HEK293 (cell line): ENCODE data around the gene ARAP1.

ENCODE experiments used
- CTCF ChIA-PET: fragments of 350-600 bp; formaldehyde crosslinking; extraction: SDS; loops from one replicate; lab custom pipeline; 2021; ENCODE audit warnings: antibody characterized with exemption; lab: Yijun Ruan, JAX
- POLR2A ChIA-PET: fragments of 300-600 bp; formaldehyde crosslinking; extraction: SDS; loops from one replicate; lab custom pipeline; 2020; ENCODE audit warnings: antibody characterized with exemption, inconsistent platforms; lab: Yijun Ruan, JAX
- H3K27ac ChIP-seq: fragments of 200-500 bp; sonication (Bioruptor generic); 2 replicates; pipeline ENCODE4 v1.5.1; 2014; ENCODE audit warnings: low read depth, low read length, control low read depth, inconsistent platforms; ENCODE audit errors: extremely low read depth
- H3K36me3 ChIP-seq, 2 experiments: fragments of 200-500 bp in 1 of 2; sonication (Bioruptor generic) in 1 of 2; 1 replicate in 1 of 2; 2 replicates in 1 of 2; pipeline ENCODE4 v1.5.1; 2014 to 2017; ENCODE audit warnings: inconsistent platforms in 2 of 2, low read length in 2 of 2; ENCODE audit not compliant: control insufficient read depth in 2 of 2, insufficient read depth in 1 of 2
- H3K4me1 ChIP-seq: fragments of 200-500 bp; sonication (Bioruptor generic); 2 replicates; pipeline ENCODE4 v1.5.1; 2014; ENCODE audit warnings: mild to moderate bottlenecking, low read length, inconsistent platforms; ENCODE audit not compliant: control insufficient read depth, insufficient read depth
- H3K4me3 ChIP-seq: 2 replicates; pipeline ENCODE4 v1.5.1; 2011; ENCODE audit warnings: low read depth, mild to moderate bottlenecking, control low read depth, low read length, moderate library complexity
- H3K9me3 ChIP-seq: fragments of 200-500 bp; sonication (Bioruptor generic); 2 replicates; pipeline ENCODE4 v1.5.1; 2014; ENCODE audit warnings: low read depth, low read length, inconsistent platforms; ENCODE audit not compliant: control insufficient read depth, insufficient read depth
- EGR2 ChIP-seq: fragments of 450-650 bp; formaldehyde crosslinking; IDR thresholded peaks from 2 replicates; pipeline ENCODE4 v1.5.1; 2016; ENCODE audit warnings: low read depth, missing biosample characterization, missing genetic modification characterization
- KLF9 ChIP-seq: fragments of 450-650 bp; formaldehyde crosslinking; IDR thresholded peaks from 2 replicates; pipeline ENCODE4 v1.5.1; 2016; ENCODE audit warnings: missing biosample characterization, missing genetic modification characterization, low read depth
- SP2 ChIP-seq: fragments of 450-650 bp; formaldehyde crosslinking; IDR thresholded peaks from 2 replicates; pipeline ENCODE4 v1.5.1; 2016; ENCODE audit warnings: missing biosample characterization, missing genetic modification characterization
- TCF7L2 ChIP-seq: IDR thresholded peaks from 2 replicates; pipeline ENCODE4 v1.6.1; 2011; ENCODE audit warnings: low read depth, mild to moderate bottlenecking, inconsistent platforms, low read length, moderate library complexity, borderline replicate concordance
- ZFHX2 ChIP-seq: fragments of 450-650 bp; formaldehyde crosslinking; conservative IDR thresholded peaks from 2 replicates; pipeline ENCODE4 v1.5.1; 2016; ENCODE audit warnings: missing biosample characterization, missing genetic modification characterization
- ZNF24 ChIP-seq: fragments of 450-650 bp; formaldehyde crosslinking; IDR thresholded peaks from 2 replicates; pipeline ENCODE4 v1.5.1; 2016; ENCODE audit warnings: missing biosample characterization, missing genetic modification characterization
- ZNF311 ChIP-seq: fragments of 450-650 bp; formaldehyde crosslinking; IDR thresholded peaks from 2 replicates; pipeline ENCODE4 v1.5.1; 2017; ENCODE audit warnings: missing biosample characterization, missing genetic modification characterization, borderline replicate concordance
- ZNF341 ChIP-seq: fragments of 450-650 bp; formaldehyde crosslinking; IDR thresholded peaks from 2 replicates; pipeline ENCODE4; 2016; ENCODE audit warnings: low read depth, missing biosample characterization, missing genetic modification characterization
- ZNF514 ChIP-seq: fragments of 450-650 bp; formaldehyde crosslinking; IDR thresholded peaks from 2 replicates; pipeline ENCODE4 v1.5.1; 2016; ENCODE audit warnings: missing biosample characterization, missing genetic modification characterization
- ZNF544 ChIP-seq: fragments of 450-650 bp; formaldehyde crosslinking; IDR thresholded peaks from 2 replicates; pipeline ENCODE4 v1.5.0; 2017; ENCODE audit warnings: missing biosample characterization, missing genetic modification characterization
- ZNF548 ChIP-seq: fragments of 450-650 bp; formaldehyde crosslinking; IDR thresholded peaks from 2 replicates; pipeline ENCODE4 v1.5.1; 2016; ENCODE audit warnings: missing biosample characterization, missing genetic modification characterization
- ZNF561 ChIP-seq: fragments of 450-650 bp; IDR thresholded peaks from 2 replicates; pipeline ENCODE4 v1.5.1; 2018; ENCODE audit warnings: missing biosample characterization, missing genetic modification characterization, borderline replicate concordance
- ZNF664 ChIP-seq: fragments of 450-650 bp; formaldehyde crosslinking; IDR thresholded peaks from 2 replicates; pipeline ENCODE4 v1.5.1; 2016; ENCODE audit warnings: missing biosample characterization, missing genetic modification characterization
- ZNF677 ChIP-seq: fragments of 450-650 bp; IDR thresholded peaks from 2 replicates; pipeline ENCODE4 v1.5.0; 2018; ENCODE audit warnings: missing biosample characterization, mild to moderate bottlenecking, missing genetic modification characterization, moderate library complexity
- ZNF837 ChIP-seq: fragments of 450-650 bp; formaldehyde crosslinking; IDR thresholded peaks from 2 replicates; pipeline ENCODE4 v1.5.1; 2016; ENCODE audit warnings: missing biosample characterization, missing genetic modification characterization
- TF ChIP-seq, protein P1 (sequence below): fragments of 450-650 bp; formaldehyde crosslinking; IDR thresholded peaks from 2 replicates; pipeline ENCODE4 v1.5.1; 2016; ENCODE audit warnings: missing biosample characterization, missing genetic modification characterization, low read depth
- TF ChIP-seq, protein P2 (sequence below): fragments of 450-650 bp; formaldehyde crosslinking; IDR thresholded peaks from 2 replicates; pipeline ENCODE4 v1.5.1; 2016; ENCODE audit warnings: missing biosample characterization, missing genetic modification characterization
- TF ChIP-seq, protein P3 (sequence below): fragments of 450-650 bp; formaldehyde crosslinking; IDR thresholded peaks from 2 replicates; pipeline ENCODE4 v1.5.1; 2016; ENCODE audit warnings: missing biosample characterization, missing genetic modification characterization
- TF ChIP-seq, protein P4 (sequence below): fragments of 450-650 bp; formaldehyde crosslinking; IDR thresholded peaks from 2 replicates; pipeline ENCODE4 v1.5.1; 2016; ENCODE audit warnings: missing biosample characterization, missing genetic modification characterization
- TF ChIP-seq, protein P5 (sequence below): fragments of 450-650 bp; formaldehyde crosslinking; IDR thresholded peaks from 2 replicates; pipeline ENCODE4 v1.5.1; 2017; ENCODE audit warnings: missing biosample characterization, missing genetic modification characterization

Gene ARAP1

DNA sequence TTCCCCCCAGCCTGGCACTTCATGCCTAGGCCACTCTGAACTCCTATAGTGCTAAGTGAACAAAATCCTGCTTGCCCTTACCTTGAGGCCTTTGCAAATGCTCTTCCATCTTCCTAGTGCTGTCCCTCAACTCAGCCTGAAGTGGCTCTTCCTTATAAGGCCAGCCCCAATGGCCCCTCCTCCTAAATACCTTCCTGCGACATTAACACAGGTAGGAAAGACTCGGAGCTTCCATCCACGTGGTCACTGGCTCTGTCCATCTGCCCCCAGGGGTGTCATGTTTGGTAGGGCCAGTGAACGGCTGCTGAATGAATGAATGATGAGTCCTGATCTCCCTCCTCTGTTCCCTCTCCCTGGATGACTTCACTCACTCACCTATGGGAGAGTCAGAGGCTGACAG is 82.2 kb downstream of the ARAP1 start:
- TF ChIP-seq ZNF341 (peak; percentile 69), ZNF677 (no peak), ZNF837 (tag by site-specific recombination) (no peak)
- POLR2A ChIA-PET, result no interaction called here
- CTCF ChIA-PET, result interaction anchor here (2.6 kb wide), 1 partner anchor 199 kb away, joined by 8 read pairs; no protein-coding TSS in a partner anchor
- H3K9me3 ChIP-seq, result no peaks in the 10 kb centered on the region
- no peaks in the 10 kb centered on the region for H3K36me3 ChIP-seq
- H3K4me1 ChIP-seq, result no peaks in the 10 kb centered on the region
- H3K4me3 ChIP-seq, result no peak overlapping the region
- no peak overlapping the region for H3K27ac ChIP-seq

DNA sequence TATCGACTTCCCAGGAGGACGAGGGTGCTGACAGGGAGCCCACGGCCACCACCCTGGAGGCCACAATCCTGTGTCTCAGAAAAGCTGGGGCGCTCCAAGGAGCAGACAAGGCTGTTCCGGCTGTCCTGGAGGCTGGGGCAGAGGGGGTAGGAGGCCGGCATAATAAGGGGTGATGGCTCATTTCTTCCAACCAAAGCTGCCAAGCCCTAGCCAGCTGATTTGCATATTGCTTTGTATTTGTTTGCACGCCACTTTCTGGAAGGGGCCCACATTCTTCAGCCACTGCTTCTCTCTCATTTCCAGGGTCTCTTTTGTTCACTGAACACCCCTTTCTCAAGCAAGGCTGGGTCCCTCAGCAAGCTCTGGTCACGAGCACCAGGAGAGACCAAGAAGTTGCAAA is 82.7 kb downstream of the ARAP1 start:
- Histone ChIP-seq H3K9me3 (no peaks in the 10 kb centered on the region), H3K27ac (no peak overlapping the region), H3K36me3 (no peaks in the 10 kb centered on the region), H3K4me1 (no peaks in the 10 kb centered on the region)
- ChIA-PET POLR2A (no interaction called here), CTCF (interaction anchor here (0.7 to 2.8 kb wide), 4 partner anchors 14 to 198 kb away, joined by 4 to 18 read pairs (median 8); no protein-coding TSS in a partner anchor)
- TF ChIP-seq ZNF544 (tag by site-specific recombination) (no peak), ZNF561 (tag by site-specific recombination) (no peak), ZNF514 (no peak), TCF7L2 (no peak), ZNF311 (no peak), ZNF548 (tag by site-specific recombination) (no peak), ZNF664 (tag by site-specific recombination) (no peak), SP2 (tag by site-specific recombination) (no peak), ZNF24 (no peak)
- TF ChIP-seq, protein P1, sequence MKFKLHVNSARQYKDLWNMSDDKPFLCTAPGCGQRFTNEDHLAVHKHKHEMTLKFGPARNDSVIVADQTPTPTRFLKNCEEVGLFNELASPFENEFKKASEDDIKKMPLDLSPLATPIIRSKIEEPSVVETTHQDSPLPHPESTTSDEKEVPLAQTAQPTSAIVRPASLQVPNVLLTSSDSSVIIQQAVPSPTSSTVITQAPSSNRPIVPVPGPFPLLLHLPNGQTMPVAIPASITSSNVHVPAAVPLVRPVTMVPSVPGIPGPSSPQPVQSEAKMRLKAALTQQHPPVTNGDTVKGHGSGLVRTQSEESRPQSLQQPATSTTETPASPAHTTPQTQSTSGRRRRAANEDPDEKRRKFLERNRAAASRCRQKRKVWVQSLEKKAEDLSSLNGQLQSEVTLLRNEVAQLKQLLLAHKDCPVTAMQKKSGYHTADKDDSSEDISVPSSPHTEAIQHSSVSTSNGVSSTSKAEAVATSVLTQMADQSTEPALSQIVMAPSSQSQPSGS (tag by site-specific recombination), result no peak
- TF ChIP-seq, protein P2, sequence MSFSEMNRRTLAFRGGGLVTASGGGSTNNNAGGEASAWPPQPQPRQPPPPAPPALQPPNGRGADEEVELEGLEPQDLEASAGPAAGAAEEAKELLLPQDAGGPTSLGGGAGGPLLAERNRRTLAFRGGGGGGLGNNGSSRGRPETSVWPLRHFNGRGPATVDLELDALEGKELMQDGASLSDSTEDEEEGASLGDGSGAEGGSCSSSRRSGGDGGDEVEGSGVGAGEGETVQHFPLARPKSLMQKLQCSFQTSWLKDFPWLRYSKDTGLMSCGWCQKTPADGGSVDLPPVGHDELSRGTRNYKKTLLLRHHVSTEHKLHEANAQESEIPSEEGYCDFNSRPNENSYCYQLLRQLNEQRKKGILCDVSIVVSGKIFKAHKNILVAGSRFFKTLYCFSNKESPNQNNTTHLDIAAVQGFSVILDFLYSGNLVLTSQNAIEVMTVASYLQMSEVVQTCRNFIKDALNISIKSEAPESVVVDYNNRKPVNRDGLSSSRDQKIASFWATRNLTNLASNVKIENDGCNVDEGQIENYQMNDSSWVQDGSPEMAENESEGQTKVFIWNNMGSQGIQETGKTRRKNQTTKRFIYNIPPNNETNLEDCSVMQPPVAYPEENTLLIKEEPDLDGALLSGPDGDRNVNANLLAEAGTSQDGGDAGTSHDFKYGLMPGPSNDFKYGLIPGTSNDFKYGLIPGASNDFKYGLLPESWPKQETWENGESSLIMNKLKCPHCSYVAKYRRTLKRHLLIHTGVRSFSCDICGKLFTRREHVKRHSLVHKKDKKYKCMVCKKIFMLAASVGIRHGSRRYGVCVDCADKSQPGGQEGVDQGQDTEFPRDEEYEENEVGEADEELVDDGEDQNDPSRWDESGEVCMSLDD, result no peak
- TF ChIP-seq, all 188 proteins: peak for 0
- H3K4me3 ChIP-seq, result no peak overlapping the region

DNA sequence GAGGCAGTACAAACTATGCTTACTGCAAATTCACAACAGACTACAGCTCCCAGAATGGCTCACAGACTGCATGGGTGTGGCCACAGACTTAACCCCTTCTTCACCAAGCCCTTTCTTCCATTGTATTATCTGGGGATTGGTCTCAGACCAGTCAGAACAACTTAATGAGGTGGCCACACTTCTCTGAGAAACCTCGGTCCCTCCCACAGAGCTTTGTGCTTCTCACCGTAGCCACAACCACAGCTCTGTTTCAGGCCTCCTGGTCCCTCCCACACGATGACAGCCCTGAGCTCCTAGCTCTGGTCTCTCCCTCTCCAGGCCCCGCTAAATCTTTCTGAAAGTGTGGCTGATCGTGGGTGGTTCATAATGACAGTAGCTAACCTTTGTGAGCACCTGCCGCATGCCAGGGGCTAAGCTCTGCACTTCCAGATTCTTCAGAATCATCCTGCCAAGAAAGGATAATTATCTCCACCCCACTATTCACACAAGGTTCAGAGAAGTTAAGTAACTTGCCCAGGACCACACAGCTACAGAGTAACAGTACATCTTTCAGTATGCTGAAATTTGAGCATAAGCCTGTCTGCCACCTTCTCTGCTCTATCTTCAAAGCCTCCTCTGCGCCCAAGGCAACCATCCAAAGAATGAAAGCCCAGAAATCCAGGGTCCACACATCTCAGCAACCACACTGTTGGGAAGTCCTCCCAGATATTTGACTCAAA is 83.4 kb downstream of the ARAP1 start:
- H3K27ac ChIP-seq, result no peak overlapping the region
- CTCF ChIA-PET, result interaction anchor here (0.7 to 2.8 kb wide), 8 partner anchors 12 to 197 kb away, joined by 3 to 18 read pairs (median 6); no protein-coding TSS in a partner anchor
- no peak overlapping the region for H3K4me3 ChIP-seq
- no peaks in the 10 kb centered on the region for H3K36me3 ChIP-seq
- no peaks in the 10 kb centered on the region for H3K4me1 ChIP-seq
- H3K9me3 ChIP-seq, result no peaks in the 10 kb centered on the region
- POLR2A ChIA-PET, result no interaction called here
- TF ChIP-seq, protein P3, sequence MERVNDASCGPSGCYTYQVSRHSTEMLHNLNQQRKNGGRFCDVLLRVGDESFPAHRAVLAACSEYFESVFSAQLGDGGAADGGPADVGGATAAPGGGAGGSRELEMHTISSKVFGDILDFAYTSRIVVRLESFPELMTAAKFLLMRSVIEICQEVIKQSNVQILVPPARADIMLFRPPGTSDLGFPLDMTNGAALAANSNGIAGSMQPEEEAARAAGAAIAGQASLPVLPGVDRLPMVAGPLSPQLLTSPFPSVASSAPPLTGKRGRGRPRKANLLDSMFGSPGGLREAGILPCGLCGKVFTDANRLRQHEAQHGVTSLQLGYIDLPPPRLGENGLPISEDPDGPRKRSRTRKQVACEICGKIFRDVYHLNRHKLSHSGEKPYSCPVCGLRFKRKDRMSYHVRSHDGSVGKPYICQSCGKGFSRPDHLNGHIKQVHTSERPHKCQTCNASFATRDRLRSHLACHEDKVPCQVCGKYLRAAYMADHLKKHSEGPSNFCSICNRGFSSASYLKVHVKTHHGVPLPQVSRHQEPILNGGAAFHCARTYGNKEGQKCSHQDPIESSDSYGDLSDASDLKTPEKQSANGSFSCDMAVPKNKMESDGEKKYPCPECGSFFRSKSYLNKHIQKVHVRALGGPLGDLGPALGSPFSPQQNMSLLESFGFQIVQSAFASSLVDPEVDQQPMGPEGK (tag by site-specific recombination), result no peak
- TF ChIP-seq KLF9 (tag by site-specific recombination), result no peak
- peak; percentile 45; the same call in 1 of the 2 replicates for TF ChIP-seq ZFHX2 (tag by site-specific recombination)
- TF ChIP-seq, protein P1 (tag by site-specific recombination), result no peak
- TF ChIP-seq EGR2, result 0 out of 2 replicates have a peak, but pooled peaks have one; percentile 36
- TF ChIP-seq, protein P4, sequence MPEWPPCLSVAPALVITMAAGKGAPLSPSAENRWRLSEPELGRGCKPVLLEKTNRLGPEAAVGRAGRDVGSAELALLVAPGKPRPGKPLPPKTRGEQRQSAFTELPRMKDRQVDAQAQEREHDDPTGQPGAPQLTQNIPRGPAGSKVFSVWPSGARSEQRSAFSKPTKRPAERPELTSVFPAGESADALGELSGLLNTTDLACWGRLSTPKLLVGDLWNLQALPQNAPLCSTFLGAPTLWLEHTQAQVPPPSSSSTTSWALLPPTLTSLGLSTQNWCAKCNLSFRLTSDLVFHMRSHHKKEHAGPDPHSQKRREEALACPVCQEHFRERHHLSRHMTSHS, result no peak
- no peak for TF ChIP-seq ZNF24
- TF ChIP-seq, protein P5, sequence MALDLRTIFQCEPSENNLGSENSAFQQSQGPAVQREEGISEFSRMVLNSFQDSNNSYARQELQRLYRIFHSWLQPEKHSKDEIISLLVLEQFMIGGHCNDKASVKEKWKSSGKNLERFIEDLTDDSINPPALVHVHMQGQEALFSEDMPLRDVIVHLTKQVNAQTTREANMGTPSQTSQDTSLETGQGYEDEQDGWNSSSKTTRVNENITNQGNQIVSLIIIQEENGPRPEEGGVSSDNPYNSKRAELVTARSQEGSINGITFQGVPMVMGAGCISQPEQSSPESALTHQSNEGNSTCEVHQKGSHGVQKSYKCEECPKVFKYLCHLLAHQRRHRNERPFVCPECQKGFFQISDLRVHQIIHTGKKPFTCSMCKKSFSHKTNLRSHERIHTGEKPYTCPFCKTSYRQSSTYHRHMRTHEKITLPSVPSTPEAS, result no peak
